ENCODE data around the gene ACBD6. TPM values are rescaled to one million over a fixed set of nuclear protein-coding genes. Genes with fewer than 3 reads are reported as not detected.

ACBD6 gene
- total and polyA plus RNA-seq, 4 experiments from 2014 or later, result 31.7 to 64.2 (median 44.9) TPM

DNA sequence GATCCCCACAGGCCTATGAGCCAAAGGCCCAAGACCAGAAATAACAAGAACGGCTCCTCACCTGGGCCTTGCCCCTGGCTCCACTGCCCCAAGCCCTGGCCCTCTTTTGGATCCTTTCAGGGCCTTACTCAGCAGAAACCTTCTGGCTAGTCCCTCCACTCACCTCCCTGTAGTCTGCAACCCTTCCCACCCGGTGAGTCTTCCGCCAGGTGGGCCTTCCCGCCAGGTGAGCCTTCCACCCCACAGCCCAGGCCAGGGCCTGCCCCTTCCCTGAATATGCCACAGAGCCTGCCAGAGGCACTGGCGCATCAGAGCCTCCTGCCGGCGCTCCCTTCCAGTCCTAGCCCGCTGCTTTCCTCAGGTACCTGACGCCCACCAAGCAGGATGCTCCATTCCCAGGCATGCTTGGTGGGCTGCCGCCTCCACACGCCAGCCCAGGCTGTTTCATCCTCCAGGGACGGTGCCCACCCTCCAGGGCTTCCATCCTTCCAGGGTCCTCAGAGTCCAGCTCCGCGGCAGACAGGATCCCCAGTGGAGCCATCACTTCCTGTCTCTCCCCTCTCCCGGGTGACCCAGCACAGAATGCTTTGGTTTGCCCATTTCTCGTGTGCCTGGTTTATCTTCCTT, 251.4 kb downstream of the ACBD6 start:
- ChIA-PET CTCF (ENCODE audit: partially characterized antibody) (interaction anchor here (1.1 to 3.7 kb wide), 4 partner anchors 9 to 231 kb away, joined by 3 to 36 read pairs (median 19); no protein-coding TSS in a partner anchor), POLR2A (ENCODE audit: partially characterized antibody) (no interaction called here)
- Mint-ChIP-seq H3K4me1 (peaks cover 0 to 4% (median 3%) of the 10 kb centered on the region in 4 donors), H3K4me3 (no peak overlapping the region), H3K27me3 (peaks cover 26 to 46% of the 10 kb centered on the region in 2 donors), H3K27ac (no peak overlapping the region), H3K36me3 (no peaks in the 10 kb centered on the region), H3K9me3 (no peaks in the 10 kb centered on the region)
- no peaks in the 10 kb centered on the region for H3K36me3 ChIP-seq (ENCODE audit: insufficient read depth, low read length)
- no peak for DNase-seq
- no peak overlapping the region for H3K27ac ChIP-seq (ENCODE audit: low read depth, low read length)
- H3K9me3 ChIP-seq (ENCODE audit: control insufficient read depth in 1 of 2, low read length in 2 of 2), result no peaks in the 10 kb centered on the region
- no peak overlapping the region for H3K4me3 ChIP-seq (ENCODE audit: low read length in 2 of 2)
- intact Hi-C loops (cut with micrococcal nuclease), result no loop called here
- H3K4me1 ChIP-seq (ENCODE audit: insufficient read depth, low read length), result no peaks in the 10 kb centered on the region
- H3K27me3 ChIP-seq (ENCODE audit: insufficient read depth, low read length), result peaks cover 5% of the 10 kb centered on the region

DNA sequence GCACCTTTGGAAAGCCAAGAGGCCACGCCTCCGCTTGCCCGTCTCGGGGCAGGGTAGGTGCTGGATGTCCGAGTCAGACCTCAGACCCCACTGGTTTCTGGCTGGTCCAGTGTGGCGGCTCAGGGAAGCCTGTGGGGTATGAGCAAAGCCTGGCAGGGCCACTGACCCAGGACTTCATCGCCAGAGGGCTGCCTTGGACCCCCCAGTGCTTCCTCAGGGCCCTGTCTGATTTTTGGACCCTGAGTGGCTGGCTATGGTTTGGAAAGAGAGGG, 251.9 kb downstream of the ACBD6 start:
- H3K4me3 Mint-ChIP-seq, result no peak overlapping the region
- POLR2A ChIA-PET (ENCODE audit: partially characterized antibody), result no interaction called here
- peaks cover 0 to 4% (median 3%) of the 10 kb centered on the region in 4 donors for H3K4me1 Mint-ChIP-seq
- H3K9me3 Mint-ChIP-seq, result no peaks in the 10 kb centered on the region
- no peak overlapping the region for H3K4me3 ChIP-seq (ENCODE audit: low read length in 2 of 2)
- H3K27ac Mint-ChIP-seq, result no peak overlapping the region
- intact Hi-C loops (cut with micrococcal nuclease), result no loop called here
- H3K9me3 ChIP-seq (ENCODE audit: control insufficient read depth in 1 of 2, low read length in 2 of 2), result no peaks in the 10 kb centered on the region
- H3K36me3 ChIP-seq (ENCODE audit: insufficient read depth, low read length), result no peaks in the 10 kb centered on the region
- H3K27ac ChIP-seq (ENCODE audit: low read depth, low read length), result no peak overlapping the region
- H3K36me3 Mint-ChIP-seq, result no peaks in the 10 kb centered on the region
- H3K4me1 ChIP-seq (ENCODE audit: insufficient read depth, low read length), result no peaks in the 10 kb centered on the region
- CTCF ChIA-PET (ENCODE audit: partially characterized antibody), result interaction anchor here (1.0 kb wide), 1 partner anchor 232 kb away, joined by 4 read pairs; no protein-coding TSS in a partner anchor
- DNase-seq, result no peak
- peaks cover 28 to 44% of the 10 kb centered on the region in 2 donors for H3K27me3 Mint-ChIP-seq
- peaks cover 5% of the 10 kb centered on the region for H3K27me3 ChIP-seq (ENCODE audit: insufficient read depth, low read length)

DNA sequence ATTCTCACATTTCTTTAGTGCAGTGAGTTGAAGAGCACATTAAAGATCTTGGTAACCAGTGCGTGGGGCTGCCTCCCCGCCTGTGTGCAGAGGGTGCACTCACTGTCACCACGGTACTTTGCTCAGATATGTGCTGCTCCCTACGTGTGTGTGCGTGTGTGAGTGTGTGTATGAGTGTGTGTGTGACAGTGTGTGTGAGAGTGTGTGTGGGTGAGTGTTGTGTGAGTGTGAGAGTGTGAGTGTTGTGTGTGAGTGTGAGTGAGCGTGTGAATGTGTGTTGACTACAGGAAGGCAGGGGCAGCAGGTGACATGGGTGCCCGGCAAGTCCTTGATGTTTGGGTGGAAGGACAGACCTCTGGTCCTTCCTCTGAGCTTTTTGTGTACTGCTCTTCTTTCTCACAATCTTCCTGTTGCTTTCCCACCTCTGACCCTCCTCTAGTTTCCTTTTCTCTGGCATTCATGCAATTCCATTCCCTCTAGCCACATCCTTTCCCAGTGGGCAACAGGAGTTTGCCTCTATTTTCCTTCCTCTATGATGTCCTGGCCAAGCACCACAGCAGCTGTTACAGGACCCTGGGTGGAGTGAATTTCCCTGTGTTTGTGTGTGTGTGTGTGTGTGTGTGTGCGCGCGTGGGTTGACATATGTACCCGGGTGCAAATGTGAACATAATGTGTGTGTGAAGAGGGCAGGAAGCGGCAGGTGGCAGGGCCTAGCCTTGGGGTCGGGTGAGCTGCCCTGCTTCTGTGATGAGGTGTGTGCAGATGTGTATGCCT, 252.5 kb downstream of the ACBD6 start:
- H3K9me3 ChIP-seq (ENCODE audit: control insufficient read depth in 1 of 2, low read length in 2 of 2), result no peaks in the 10 kb centered on the region
- H3K27ac ChIP-seq (ENCODE audit: low read depth, low read length), result no peak overlapping the region
- no peak overlapping the region for H3K27ac Mint-ChIP-seq
- DNase-seq, result no peak
- H3K4me1 Mint-ChIP-seq, result peaks cover 0 to 4% (median 3%) of the 10 kb centered on the region in 4 donors
- no peak overlapping the region for H3K4me3 Mint-ChIP-seq
- POLR2A ChIA-PET (ENCODE audit: partially characterized antibody), result no interaction called here
- intact Hi-C loops (cut with micrococcal nuclease), result no loop called here
- CTCF ChIA-PET (ENCODE audit: partially characterized antibody), result interaction anchor here (1.0 kb wide), 1 partner anchor 233 kb away, joined by 4 read pairs; no protein-coding TSS in a partner anchor
- no peak overlapping the region for H3K4me3 ChIP-seq (ENCODE audit: low read length in 2 of 2)
- H3K9me3 Mint-ChIP-seq, result no peaks in the 10 kb centered on the region
- no peaks in the 10 kb centered on the region for H3K36me3 Mint-ChIP-seq
- H3K27me3 ChIP-seq (ENCODE audit: insufficient read depth, low read length), result peaks cover 5% of the 10 kb centered on the region
- no peaks in the 10 kb centered on the region for H3K4me1 ChIP-seq (ENCODE audit: insufficient read depth, low read length)
- peaks cover 28 to 48% of the 10 kb centered on the region in 2 donors for H3K27me3 Mint-ChIP-seq
- H3K36me3 ChIP-seq (ENCODE audit: insufficient read depth, low read length), result no peaks in the 10 kb centered on the region

DNA sequence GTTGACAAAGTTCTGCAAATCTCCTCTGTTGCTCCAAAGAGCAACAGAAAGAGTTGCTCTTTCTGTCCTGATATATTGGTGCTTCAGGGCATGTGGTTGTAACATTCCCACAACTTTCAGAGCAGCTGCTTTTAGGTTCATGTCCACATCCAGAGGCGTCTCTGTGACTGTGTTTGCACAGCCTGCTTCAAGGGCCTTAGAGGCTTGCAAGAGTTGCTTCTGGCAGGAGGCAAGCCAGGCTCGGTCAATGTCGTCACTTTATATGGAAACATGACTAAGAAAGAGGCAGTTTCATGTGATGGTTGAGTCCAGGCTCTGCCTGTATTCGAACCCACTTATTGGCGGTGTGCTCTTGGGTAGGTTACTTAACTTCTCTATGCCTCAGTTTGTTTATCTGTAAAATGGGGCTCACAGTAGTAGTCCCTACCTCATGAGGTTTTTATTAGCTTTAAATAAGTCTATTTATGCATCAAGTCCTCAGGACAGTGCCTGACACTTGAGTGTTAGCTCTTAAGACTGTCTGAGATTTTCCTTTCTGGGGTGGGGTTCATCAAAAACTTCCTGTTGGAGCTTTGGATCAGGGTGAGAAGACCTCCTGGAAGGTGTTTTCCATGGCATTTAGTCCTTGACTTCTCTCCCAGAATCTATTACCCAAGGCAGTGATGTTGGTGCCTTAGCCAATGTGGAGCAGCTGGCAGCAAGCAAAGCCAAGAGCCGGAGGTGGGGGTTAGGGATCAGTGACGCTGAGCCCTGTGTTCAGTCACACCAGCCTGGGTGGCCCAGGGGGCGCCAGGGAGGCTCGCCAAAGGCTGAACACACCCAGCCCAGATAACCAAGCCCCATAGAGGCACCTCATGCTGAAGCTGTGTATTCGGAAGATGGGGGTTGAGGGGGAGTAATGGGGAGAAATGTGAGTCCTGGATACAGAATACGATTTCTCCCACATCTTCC, 253.4 kb downstream of the ACBD6 start:
- DNase-seq, result no peak
- intact Hi-C loops (cut with micrococcal nuclease), result no loop called here
- Mint-ChIP-seq H3K36me3 (no peaks in the 10 kb centered on the region), H3K4me1 (peaks cover 0 to 4% (median 3%) of the 10 kb centered on the region in 4 donors), H3K27me3 (peaks cover 27 to 48% of the 10 kb centered on the region in 2 donors), H3K4me3 (no peak overlapping the region), H3K27ac (no peak overlapping the region), H3K9me3 (no peaks in the 10 kb centered on the region)
- H3K27me3 ChIP-seq (ENCODE audit: insufficient read depth, low read length), result peaks cover 5% of the 10 kb centered on the region
- no peak overlapping the region for H3K4me3 ChIP-seq (ENCODE audit: low read length in 2 of 2)
- no peaks in the 10 kb centered on the region for H3K36me3 ChIP-seq (ENCODE audit: insufficient read depth, low read length)
- no peaks in the 10 kb centered on the region for H3K9me3 ChIP-seq (ENCODE audit: control insufficient read depth in 1 of 2, low read length in 2 of 2)
- H3K4me1 ChIP-seq (ENCODE audit: insufficient read depth, low read length), result no peaks in the 10 kb centered on the region
- no peak overlapping the region for H3K27ac ChIP-seq (ENCODE audit: low read depth, low read length)
- POLR2A ChIA-PET (ENCODE audit: partially characterized antibody), result no interaction called here
- CTCF ChIA-PET (ENCODE audit: partially characterized antibody), result no interaction called here

DNA sequence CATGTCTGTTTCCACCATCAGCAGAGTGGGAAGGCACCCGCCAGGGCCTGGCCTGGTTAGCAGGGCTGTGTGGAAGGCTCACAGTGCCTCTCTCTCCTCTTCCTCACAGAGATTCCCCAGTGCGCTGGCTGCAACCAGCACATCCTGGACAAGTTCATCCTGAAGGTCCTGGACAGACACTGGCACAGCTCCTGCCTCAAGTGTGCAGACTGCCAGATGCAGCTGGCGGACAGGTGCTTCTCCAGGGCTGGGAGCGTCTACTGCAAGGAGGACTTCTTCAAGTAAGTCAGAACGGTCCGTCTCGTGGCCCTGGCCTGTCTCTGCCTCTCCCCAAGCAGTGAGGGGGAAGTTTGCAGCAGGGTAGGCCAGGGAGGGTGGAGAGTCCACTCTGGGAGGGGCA, 254.2 kb downstream of the ACBD6 start:
- Histone ChIP-seq H3K9me3 (ENCODE audit: control insufficient read depth in 1 of 2, low read length in 2 of 2) (no peaks in the 10 kb centered on the region), H3K4me1 (ENCODE audit: insufficient read depth, low read length) (no peaks in the 10 kb centered on the region), H3K4me3 (ENCODE audit: low read length in 2 of 2) (no peak overlapping the region), H3K27ac (ENCODE audit: low read depth, low read length) (no peak overlapping the region), H3K36me3 (ENCODE audit: insufficient read depth, low read length) (no peaks in the 10 kb centered on the region), H3K27me3 (ENCODE audit: insufficient read depth, low read length) (peaks cover 5% of the 10 kb centered on the region)
- H3K27me3 Mint-ChIP-seq, result peaks cover 24 to 47% of the 10 kb centered on the region in 2 donors
- DNase-seq, result no peak
- peaks cover 0 to 4% (median 3%) of the 10 kb centered on the region in 4 donors for H3K4me1 Mint-ChIP-seq
- ChIA-PET CTCF (ENCODE audit: partially characterized antibody) (interaction anchor here (0.5 kb wide), 1 partner anchor 1847 kb away, joined by 3 read pairs; no protein-coding TSS in a partner anchor), POLR2A (ENCODE audit: partially characterized antibody) (no interaction called here)
- no peak overlapping the region for H3K4me3 Mint-ChIP-seq
- no peak overlapping the region for H3K27ac Mint-ChIP-seq
- H3K36me3 Mint-ChIP-seq, result no peaks in the 10 kb centered on the region
- no peaks in the 10 kb centered on the region for H3K9me3 Mint-ChIP-seq
- intact Hi-C loops (cut with micrococcal nuclease), result no loop called here

DNA sequence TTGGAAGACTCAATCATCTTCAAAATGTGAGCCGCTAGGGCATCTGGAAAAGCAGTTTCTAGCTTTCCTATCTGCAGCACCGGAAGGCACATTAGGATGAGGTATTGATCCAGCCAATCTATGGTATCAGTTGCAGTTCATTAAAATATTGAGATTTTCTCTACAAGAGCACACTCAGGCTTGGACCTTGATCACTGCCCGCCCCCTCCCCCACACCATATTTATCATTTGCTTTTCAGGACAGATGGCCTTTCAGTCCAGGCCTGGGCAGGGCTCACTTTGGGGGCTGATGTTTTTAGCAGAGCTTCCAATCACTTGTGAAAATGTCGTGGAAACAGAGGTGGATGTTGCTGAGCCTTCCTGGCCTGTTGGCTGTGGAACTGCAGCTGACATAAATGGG, 254.8 kb downstream of the ACBD6 start:
- Histone ChIP-seq H3K27me3 (ENCODE audit: insufficient read depth, low read length) (peaks cover 5% of the 10 kb centered on the region), H3K4me1 (ENCODE audit: insufficient read depth, low read length) (no peaks in the 10 kb centered on the region), H3K9me3 (ENCODE audit: control insufficient read depth in 1 of 2, low read length in 2 of 2) (no peaks in the 10 kb centered on the region), H3K36me3 (ENCODE audit: insufficient read depth, low read length) (no peaks in the 10 kb centered on the region), H3K4me3 (ENCODE audit: low read length in 2 of 2) (no peak overlapping the region), H3K27ac (ENCODE audit: low read depth, low read length) (no peak overlapping the region)
- H3K27ac Mint-ChIP-seq, result no peak overlapping the region
- intact Hi-C loops (cut with micrococcal nuclease), result no loop called here
- no peak for DNase-seq
- H3K27me3 Mint-ChIP-seq, result peaks cover 23 to 42% of the 10 kb centered on the region in 2 donors
- no peaks in the 10 kb centered on the region for H3K9me3 Mint-ChIP-seq
- peaks cover 0 to 2% (median under 1%) of the 10 kb centered on the region in 4 donors for H3K4me1 Mint-ChIP-seq
- H3K4me3 Mint-ChIP-seq, result no peak overlapping the region
- ChIA-PET POLR2A (ENCODE audit: partially characterized antibody) (no interaction called here), CTCF (ENCODE audit: partially characterized antibody) (interaction anchor here (0.5 kb wide), 1 partner anchor 1847 kb away, joined by 3 read pairs; no protein-coding TSS in a partner anchor)
- H3K36me3 Mint-ChIP-seq, result no peaks in the 10 kb centered on the region

DNA sequence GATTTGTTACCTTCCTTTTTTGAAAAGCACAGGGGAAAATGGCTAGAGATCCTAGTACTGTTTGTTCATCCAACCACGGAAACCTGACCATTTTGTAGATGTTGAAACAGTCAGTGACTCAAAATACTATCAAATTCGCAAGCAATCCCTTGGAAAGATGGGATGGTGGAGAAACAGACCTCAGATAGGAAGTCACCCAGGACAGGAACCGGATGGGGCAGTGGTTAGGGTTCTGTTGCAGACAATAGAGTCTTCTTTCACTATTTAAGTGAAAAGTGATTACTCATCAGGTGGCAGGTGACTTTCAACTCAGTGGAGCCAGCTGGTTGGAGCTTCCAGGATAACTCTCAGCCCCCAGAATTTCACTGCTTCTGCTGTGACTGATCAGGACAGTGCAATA, 255.3 kb downstream of the ACBD6 start:
- Mint-ChIP-seq H3K36me3 (no peaks in the 10 kb centered on the region), H3K4me1 (peaks cover 0 to 2% (median 0%) of the 10 kb centered on the region in 4 donors), H3K27ac (no peak overlapping the region), H3K9me3 (no peaks in the 10 kb centered on the region), H3K4me3 (no peak overlapping the region), H3K27me3 (peaks cover 26 to 43% of the 10 kb centered on the region in 2 donors)
- Histone ChIP-seq H3K4me3 (ENCODE audit: low read length in 2 of 2) (no peak overlapping the region), H3K36me3 (ENCODE audit: insufficient read depth, low read length) (no peaks in the 10 kb centered on the region), H3K9me3 (ENCODE audit: control insufficient read depth in 1 of 2, low read length in 2 of 2) (no peaks in the 10 kb centered on the region), H3K4me1 (ENCODE audit: insufficient read depth, low read length) (no peaks in the 10 kb centered on the region), H3K27me3 (ENCODE audit: insufficient read depth, low read length) (peaks cover 5% of the 10 kb centered on the region), H3K27ac (ENCODE audit: low read depth, low read length) (no peak overlapping the region)
- ChIA-PET CTCF (ENCODE audit: partially characterized antibody) (no interaction called here), POLR2A (ENCODE audit: partially characterized antibody) (no interaction called here)
- DNase-seq, result no peak
- intact Hi-C loops (cut with micrococcal nuclease), result no loop called here

Data from CD4-positive, alpha-beta memory T cell (primary cell).